ENCODE measurements around the gene TTC8. TPM values are rescaled to one million over a fixed set of nuclear protein-coding genes. Genes with fewer than 3 reads are reported as not detected.

TTC8 gene
- total RNA-seq, 2 donors from 2014 or later: 34.8 to 115 TPM

DNA sequence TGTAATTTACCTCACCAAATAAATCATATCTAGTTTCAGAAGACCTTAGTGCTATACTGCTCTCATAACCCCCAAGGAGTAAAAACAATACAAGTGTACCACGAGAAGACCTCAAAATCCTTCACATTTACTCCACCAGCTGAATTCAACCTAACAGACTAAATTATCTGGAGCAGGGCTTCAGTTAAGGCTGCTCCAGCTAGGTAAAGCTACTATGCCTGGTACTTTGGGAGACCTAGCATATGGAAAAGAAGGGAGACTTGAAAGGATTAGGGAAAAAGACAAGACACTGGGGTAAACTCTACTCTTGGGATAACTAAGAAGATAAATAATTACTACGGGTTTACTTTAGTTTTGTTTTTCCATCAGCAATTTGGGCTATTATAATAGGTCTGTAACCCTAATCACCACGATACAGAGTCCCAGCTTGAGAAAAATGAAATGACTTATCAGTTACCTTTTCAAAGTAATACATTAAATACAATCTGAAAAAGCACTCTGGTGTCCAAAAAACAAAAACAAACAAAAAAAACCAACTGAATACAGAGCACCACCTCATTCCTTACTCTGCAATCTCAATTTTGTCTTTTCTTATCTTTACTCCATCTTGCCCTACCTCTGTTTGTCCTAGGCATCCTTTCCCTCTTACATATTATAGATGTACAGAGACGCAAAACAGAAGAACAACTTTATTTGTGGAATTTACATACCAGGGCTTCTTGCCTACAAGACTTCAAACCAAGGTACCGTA, 33.8 kb upstream of the TTC8 start:
- no peak for TF ChIP-seq POLR2A (IDR thresholded peaks at IDR 0.05)
- TF ChIP-seq CTCF (IDR thresholded peaks at IDR 0.05): no peak
- TF ChIP-seq POLR2AphosphoS5 (IDR thresholded peaks at IDR 0.05): no peak
- WGBS: 72% methylated on average over 5 of the region's 5 CpGs
- H3K27me3 ChIP-seq (replicated peaks; ENCODE audit: insufficient read depth): no peaks in the 10 kb centered on the region
- H3K27ac ChIP-seq: no peak overlapping the region
- peak overlapping the region in 1 of 2 donors; percentile 69 for H3K4me3 ChIP-seq
- H3K9me3 ChIP-seq: no peaks in the 10 kb centered on the region
- intact Hi-C loops (cut with DNase I): loop anchor here (5.0 kb wide), 2 partner anchors 77 to 123 kb away; no protein-coding TSS in a partner anchor
- no peaks in the 10 kb centered on the region for H3K36me3 ChIP-seq
- no peak for DNase-seq (ENCODE audit: low spot score)
- no peaks in the 10 kb centered on the region for H3K4me1 ChIP-seq (replicated peaks)

GRCh38 chr14:88791252-88791621, 33.2 kb upstream of the TTC8 start:
- intact Hi-C loops (cut with DNase I): loop anchor here (5.0 kb wide), 2 partner anchors 76 to 124 kb away; no protein-coding TSS in a partner anchor
- Histone ChIP-seq H3K4me3 (peak overlapping the region; percentile 68 to 69), H3K27ac (peak overlapping the region in 1 of 2 donors; percentile 81), H3K4me1 (replicated peaks) (no peaks in the 10 kb centered on the region), H3K9me3 (no peaks in the 10 kb centered on the region), H3K27me3 (replicated peaks; ENCODE audit: insufficient read depth) (no peaks in the 10 kb centered on the region), H3K36me3 (no peaks in the 10 kb centered on the region)
- no peak for DNase-seq (ENCODE audit: low spot score)
- WGBS: 49% methylated on average over 3 of the region's 3 CpGs
- no peak for TF ChIP-seq CTCF (IDR thresholded peaks at IDR 0.05)
- no peak for TF ChIP-seq POLR2AphosphoS5 (IDR thresholded peaks at IDR 0.05)
- TF ChIP-seq POLR2A (IDR thresholded peaks at IDR 0.05): no peak

- intact Hi-C loops (cut with DNase I): loop anchor here (5.0 kb wide), 2 partner anchors 75 to 125 kb away; no protein-coding TSS in a partner anchor
- WGBS: 3% methylated on average over 33 of the region's 52 CpGs
- no peak for TF ChIP-seq POLR2AphosphoS5 (IDR thresholded peaks at IDR 0.05)
- no peak for TF ChIP-seq POLR2A (IDR thresholded peaks at IDR 0.05)
- TF ChIP-seq CTCF (IDR thresholded peaks at IDR 0.05): no peak
- Histone ChIP-seq H3K27ac (peak overlapping the region; percentile 76 to 81), H3K27me3 (replicated peaks; ENCODE audit: insufficient read depth) (no peaks in the 10 kb centered on the region), H3K4me1 (replicated peaks) (no peaks in the 10 kb centered on the region), H3K36me3 (no peaks in the 10 kb centered on the region), H3K4me3 (peak overlapping the region; percentile 68 to 69), H3K9me3 (no peaks in the 10 kb centered on the region)
- peak; percentile 19 for DNase-seq (ENCODE audit: low spot score)
Observed at GRCh38 chr14:88791629-88792472, 32.6 kb upstream of the TTC8 start.

DNA sequence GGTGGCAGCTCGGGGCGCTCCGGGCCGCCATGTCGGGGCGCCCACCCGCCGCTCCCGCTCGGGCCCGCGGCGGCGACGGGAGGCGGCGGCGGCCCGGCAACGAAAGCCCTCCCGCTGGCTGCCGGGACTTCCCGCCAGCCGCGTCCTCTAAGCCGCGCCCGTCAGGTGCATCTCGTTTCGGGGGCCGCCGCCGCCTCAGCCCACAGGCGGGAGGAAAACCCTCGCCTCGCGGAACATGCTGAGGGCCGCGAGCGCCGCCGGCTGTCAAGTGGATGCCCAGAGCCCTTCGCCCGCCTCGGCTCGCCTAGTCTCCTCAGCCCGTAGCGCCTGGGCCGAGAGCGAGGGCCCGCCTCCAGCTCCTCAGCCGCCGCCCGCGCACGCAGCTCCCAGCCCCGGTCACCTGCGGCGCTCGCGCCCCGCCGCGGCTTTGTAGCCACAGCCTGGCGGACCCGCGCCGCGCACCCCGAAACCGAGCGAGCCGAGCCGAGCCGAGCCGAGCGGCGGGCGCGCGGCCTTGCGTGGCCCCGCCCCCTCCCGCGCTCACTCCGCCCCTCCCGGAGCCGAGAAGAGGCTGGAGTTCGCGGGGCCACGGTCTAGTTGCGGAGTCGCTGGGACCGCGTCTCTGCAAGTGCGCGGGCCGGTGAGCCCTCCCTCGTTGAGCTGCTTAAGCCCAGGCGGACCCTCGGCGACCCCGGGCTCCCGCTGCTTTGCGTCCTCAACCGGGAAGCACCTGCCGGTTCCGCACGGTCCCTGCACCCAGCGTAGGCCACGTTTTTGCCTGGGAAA, 31.8 kb upstream of the TTC8 start, which contains the start of gene EML5:
Gene EML5 (minus strand): TSS at position 481 of the 786 bp plus-strand sequence. CDS start 450 bp downstream, at position 31.
- Histone ChIP-seq H3K4me3 (peak within 1 kb of the TSS; percentile 68 to 69), H3K36me3 (no peaks in the 10 kb centered on the region), H3K9me3 (no peaks in the 10 kb centered on the region), H3K4me1 (replicated peaks) (no peaks in the 10 kb centered on the region), H3K27me3 (replicated peaks; ENCODE audit: insufficient read depth) (no peaks in the 10 kb centered on the region), H3K27ac (peak within 1 kb of the TSS; percentile 76 to 81)
- intact Hi-C loops (cut with DNase I): loop anchor here (5.0 kb wide), 2 partner anchors 75 to 125 kb away; no protein-coding TSS in a partner anchor
- peak; percentile 87 for DNase-seq (ENCODE audit: low spot score)
- under 1% methylated on average over 91 of the region's 111 CpGs for WGBS
- TF ChIP-seq CTCF (IDR thresholded peaks at IDR 0.05) (peak in 3 of 4 experiments; percentile 16 to 43 (median 25)), POLR2A (IDR thresholded peaks at IDR 0.05) (peak; percentile 53), POLR2AphosphoS5 (IDR thresholded peaks at IDR 0.05) (no peak)
